Natural killer cell treated with Interleukin-12 subunit alpha and Interleukin-12 subunit beta and Interleukin-15 and Interleukin-18, amount 100 ng/mL, for 72 hours (primary cell): Measurements from ENCODE around the gene PSD4. TPM values are rescaled to one million over a fixed set of nuclear protein-coding genes. Genes with fewer than 3 reads are reported as not detected.

Source experiments
- ATAC-seq, 2 donors: fragments of 150-1000 bp; cut with Tn5 transposase in 1 of 2; sonication (Bioruptor Pico), chemical (Tn5 transposase) in 1 of 2; 2 replicates each; pipeline ENCODE4 v1.10.0; 2021
- DNase-seq: peaks from one replicate; pipeline ENCODE4 v3.0.0; 2022; ENCODE audit warnings: low spot score
- H3K27ac Mint-ChIP-seq, 2 donors: 1 replicate in 1 of 2; 2 replicates in 1 of 2; pipeline ENCODE4 v1.8.0; 2022; ENCODE audit warnings: mixed read lengths in 2 of 2, mild to moderate bottlenecking in 1 of 2, moderate library complexity in 1 of 2
- H3K27me3 Mint-ChIP-seq, 2 donors: 1 replicate in 1 of 2; 2 replicates in 1 of 2; pipeline ENCODE4 v1.8.0; 2022; ENCODE audit warnings: mixed read lengths in 2 of 2
- H3K36me3 Mint-ChIP-seq: one replicate; pipeline ENCODE4 v1.8.0; 2022; ENCODE audit warnings: mixed read lengths
- H3K4me1 Mint-ChIP-seq, 2 donors: 1 replicate in 1 of 2; 2 replicates in 1 of 2; pipeline ENCODE4 v1.8.0; 2022; ENCODE audit warnings: low read depth in 2 of 2, mixed read lengths in 2 of 2, mild to moderate bottlenecking in 1 of 2
- H3K4me3 Mint-ChIP-seq: one replicate; pipeline ENCODE4 v1.8.0; 2022; ENCODE audit warnings: mixed read lengths
- H3K9me3 Mint-ChIP-seq: 2 replicates; pipeline ENCODE4 v1.8.0; 2022; ENCODE audit warnings: mixed read lengths
- total RNA-seq, 2 donors: library from RNA; stranded (reverse); gene quantifications; one replicate each; pipeline ENCODE4 v1.2.3, GENCODE V29; 2022

PSD4 gene
- total RNA-seq, 2 donors from 2014 or later: 299 to 305 TPM

GRCh38 chr2:113196839-113197238, 23.1 kb downstream of the PSD4 start:
- Mint-ChIP-seq H3K4me1 (peaks cover 9 to 31% of the 10 kb centered on the region in 2 donors), H3K27ac (peak overlapping the region; percentile 12 to 65), H3K4me3 (no peak overlapping the region)

GRCh38 chr2:113197347-113198047, 23.7 kb downstream of the PSD4 start:
- no peak overlapping the region for H3K4me3 Mint-ChIP-seq
- H3K27ac Mint-ChIP-seq: peak overlapping the region; percentile 12 to 65
- no peak for ATAC-seq

More at GRCh38 chr2:113196839-113197238, 23.1 kb downstream of the PSD4 start:
- no peak for ATAC-seq
- Mint-ChIP-seq H3K36me3 (peaks cover 13% of the 10 kb centered on the region), H3K9me3 (no peaks in the 10 kb centered on the region), H3K27me3 (no peaks in the 10 kb centered on the region)
- DNase-seq: no peak

GRCh38 chr2:113198048-113198789, 24.4 kb downstream of the PSD4 start:
- H3K27ac Mint-ChIP-seq: no peak overlapping the region
- H3K4me3 Mint-ChIP-seq: no peak overlapping the region
- no peaks in the 10 kb centered on the region for H3K27me3 Mint-ChIP-seq
- ATAC-seq (no peak), DNase-seq (no peak)
- H3K36me3 Mint-ChIP-seq: peaks cover 13% of the 10 kb centered on the region
- H3K4me1 Mint-ChIP-seq: peaks cover 14 to 33% of the 10 kb centered on the region in 2 donors
- H3K9me3 Mint-ChIP-seq: no peaks in the 10 kb centered on the region

More at GRCh38 chr2:113197347-113198047, 23.7 kb downstream of the PSD4 start:
- Mint-ChIP-seq H3K36me3 (peaks cover 13% of the 10 kb centered on the region), H3K9me3 (no peaks in the 10 kb centered on the region), H3K4me1 (peaks cover 9 to 30% of the 10 kb centered on the region in 2 donors), H3K27me3 (no peaks in the 10 kb centered on the region)
- no peak for DNase-seq

GRCh38 chr2:113198790-113199612, 25.2 kb downstream of the PSD4 start:
- Mint-ChIP-seq H3K36me3 (peaks cover 13% of the 10 kb centered on the region), H3K4me1 (peaks cover 19 to 31% of the 10 kb centered on the region in 2 donors), H3K27me3 (no peaks in the 10 kb centered on the region), H3K9me3 (no peaks in the 10 kb centered on the region), H3K27ac (no peak overlapping the region), H3K4me3 (no peak overlapping the region)
- peak; percentile 80 for DNase-seq
- ATAC-seq: peak; percentile 83 to 90

- no peaks in the 10 kb centered on the region for H3K9me3 Mint-ChIP-seq
- ATAC-seq: no peak
- DNase-seq: no peak
- peaks cover 21 to 34% of the 10 kb centered on the region in 2 donors for H3K4me1 Mint-ChIP-seq
- no peak overlapping the region for H3K4me3 Mint-ChIP-seq
- H3K27ac Mint-ChIP-seq: no peak overlapping the region
- peaks cover 13% of the 10 kb centered on the region for H3K36me3 Mint-ChIP-seq
- no peaks in the 10 kb centered on the region for H3K27me3 Mint-ChIP-seq
Measured at GRCh38 chr2:113200236-113200635, 26.5 kb downstream of the PSD4 start.

GRCh38 chr2:113200736-113201490, 27.1 kb downstream of the PSD4 start:
- Mint-ChIP-seq H3K36me3 (peaks cover 13% of the 10 kb centered on the region), H3K4me3 (no peak overlapping the region), H3K9me3 (no peaks in the 10 kb centered on the region), H3K27ac (no peak overlapping the region), H3K4me1 (peaks cover 24 to 32% of the 10 kb centered on the region in 2 donors), H3K27me3 (no peaks in the 10 kb centered on the region)
- ATAC-seq (no peak), DNase-seq (no peak)

- H3K27ac Mint-ChIP-seq: no peak overlapping the region
- H3K27me3 Mint-ChIP-seq: no peaks in the 10 kb centered on the region
- H3K4me3 Mint-ChIP-seq: no peak overlapping the region
- no peak for ATAC-seq
- H3K4me1 Mint-ChIP-seq: peaks cover 22 to 29% of the 10 kb centered on the region in 2 donors
- no peaks in the 10 kb centered on the region for H3K9me3 Mint-ChIP-seq
- DNase-seq: no peak
- H3K36me3 Mint-ChIP-seq: peaks cover 6% of the 10 kb centered on the region
Measured at GRCh38 chr2:113201496-113202304, 27.9 kb downstream of the PSD4 start.

GRCh38 chr2:113202305-113203216, 28.8 kb downstream of the PSD4 start:
- peak overlapping the region in 1 of 2 donors; percentile 31 for H3K27ac Mint-ChIP-seq
- H3K4me3 Mint-ChIP-seq: no peak overlapping the region
- H3K27me3 Mint-ChIP-seq: no peaks in the 10 kb centered on the region
- H3K36me3 Mint-ChIP-seq: no peaks in the 10 kb centered on the region
- no peaks in the 10 kb centered on the region for H3K9me3 Mint-ChIP-seq
- DNase-seq (no peak), ATAC-seq (no peak)
- H3K4me1 Mint-ChIP-seq: peaks cover 21% of the 10 kb centered on the region in 2 donors

GRCh38 chr2:113203217-113203530, 29.4 kb downstream of the PSD4 start:
- no peak overlapping the region for H3K4me3 Mint-ChIP-seq
- peaks cover 21 to 24% of the 10 kb centered on the region in 2 donors for H3K4me1 Mint-ChIP-seq
- DNase-seq (no peak), ATAC-seq (no peak)
- H3K27ac Mint-ChIP-seq: peak overlapping the region in 1 of 2 donors; percentile 31
- no peaks in the 10 kb centered on the region for H3K36me3 Mint-ChIP-seq
- no peaks in the 10 kb centered on the region for H3K27me3 Mint-ChIP-seq
- H3K9me3 Mint-ChIP-seq: no peaks in the 10 kb centered on the region

- H3K27me3 Mint-ChIP-seq: no peaks in the 10 kb centered on the region
- peaks cover 21 to 26% of the 10 kb centered on the region in 2 donors for H3K4me1 Mint-ChIP-seq
- H3K27ac Mint-ChIP-seq: peak overlapping the region; percentile 29 to 54
- no peaks in the 10 kb centered on the region for H3K9me3 Mint-ChIP-seq
- DNase-seq (no peak), ATAC-seq (peak; percentile 74 to 77)
- H3K4me3 Mint-ChIP-seq: no peak overlapping the region
- no peaks in the 10 kb centered on the region for H3K36me3 Mint-ChIP-seq
Measured at GRCh38 chr2:113203901-113204519, 30.2 kb downstream of the PSD4 start.

GRCh38 chr2:113206251-113206650, 32.5 kb downstream of the PSD4 start:
- Mint-ChIP-seq H3K9me3 (no peaks in the 10 kb centered on the region), H3K4me1 (peaks cover 21 to 27% of the 10 kb centered on the region in 2 donors), H3K4me3 (no peak overlapping the region), H3K27ac (peak overlapping the region; percentile 32 to 79), H3K27me3 (no peaks in the 10 kb centered on the region), H3K36me3 (no peaks in the 10 kb centered on the region)
- no peak for DNase-seq
- no peak for ATAC-seq
